Breast epithelium (tissue), 4 donors: ENCODE measurements around the gene XPO6. TPM values are rescaled to one million over a fixed set of nuclear protein-coding genes. Genes with fewer than 3 reads are reported as not detected.

Experiments
- DNase-seq, 2 donors: peaks; one replicate each; pipeline ENCODE4 v3.0.0-alpha.2; 2019; ENCODE audit warnings: low spot score in 2 of 2
- H3K27ac ChIP-seq, 2 donors: fragments of 200-600 bp; sonication (generic) in 1 of 2; one replicate each; pipeline ENCODE4 v1.5.1; 2016 to 2019; ENCODE audit warnings: mild to moderate bottlenecking in 1 of 2
- H3K27me3 ChIP-seq, 2 donors: fragments of 200-600 bp; sonication (generic) in 1 of 2; one replicate each; pipeline versions ENCODE4 v1.5.1 to v1.6.0; 2017 to 2019; ENCODE audit warnings: control low read depth in 1 of 2, mild to moderate bottlenecking in 1 of 2
- H3K36me3 ChIP-seq: fragments of 200-600 bp; one replicate; pipeline ENCODE4 v1.5.1; 2019
- H3K4me1 ChIP-seq, 2 donors: fragments of 200-600 bp; sonication (generic); one replicate each; pipeline ENCODE4 v1.5.1; 2016 to 2019; ENCODE audit warnings: control low read depth in 1 of 2
- H3K4me3 ChIP-seq, 3 donors: fragments of 200-600 bp; sonication (generic); 1 replicate in 2 of 3; 2 replicates in 1 of 3; pipeline ENCODE4 v1.5.1; 2016 to 2019; ENCODE audit warnings: mild to moderate bottlenecking in 3 of 3, moderate library complexity in 2 of 3
- H3K9me3 ChIP-seq, 2 donors: fragments of 200-600 bp; sonication (generic) in 1 of 2; one replicate each; pipeline ENCODE4 v1.5.1; 2016 to 2019; ENCODE audit warnings: control low read depth in 1 of 2
- CTCF ChIP-seq, 3 donors: fragments of 450-650 bp; IDR thresholded peaks; one replicate each; pipeline ENCODE4 v1.5.1; 2016 to 2017; ENCODE audit warnings: antibody characterized with exemption in 3 of 3, mild to moderate bottlenecking in 3 of 3, moderate library complexity in 3 of 3
- POLR2A ChIP-seq: fragments of 450-650 bp; IDR thresholded peaks from one replicate; pipeline ENCODE4 v1.6.1; 2016; ENCODE audit warnings: antibody characterized with exemption, mild to moderate bottlenecking, moderate library complexity
- POLR2AphosphoS5 ChIP-seq, 3 donors: sonication (generic); formaldehyde crosslinking; IDR thresholded peaks; one replicate each; pipeline ENCODE4 v1.6.1; 2017; ENCODE audit warnings: antibody characterized with exemption in 3 of 3
- intact Hi-C: fragments of 100-400 bp; cut with DNase I; formaldehyde crosslinking; loops from one replicate; pipeline ENCODE4 v1.15.1; 2023; ENCODE audit warnings: low total_unique reads
- total RNA-seq, 3 donors: library from RNA; depleted of rRNA; stranded (reverse); fragments of >200 nt; gene quantifications; one replicate each; pipeline ENCODE4 v1.1.0, GENCODE V29; 2016

XPO6 gene
- total RNA-seq, 3 donors from 2014 or later = 66.4 to 84.6 (median 67.4) TPM

DNA sequence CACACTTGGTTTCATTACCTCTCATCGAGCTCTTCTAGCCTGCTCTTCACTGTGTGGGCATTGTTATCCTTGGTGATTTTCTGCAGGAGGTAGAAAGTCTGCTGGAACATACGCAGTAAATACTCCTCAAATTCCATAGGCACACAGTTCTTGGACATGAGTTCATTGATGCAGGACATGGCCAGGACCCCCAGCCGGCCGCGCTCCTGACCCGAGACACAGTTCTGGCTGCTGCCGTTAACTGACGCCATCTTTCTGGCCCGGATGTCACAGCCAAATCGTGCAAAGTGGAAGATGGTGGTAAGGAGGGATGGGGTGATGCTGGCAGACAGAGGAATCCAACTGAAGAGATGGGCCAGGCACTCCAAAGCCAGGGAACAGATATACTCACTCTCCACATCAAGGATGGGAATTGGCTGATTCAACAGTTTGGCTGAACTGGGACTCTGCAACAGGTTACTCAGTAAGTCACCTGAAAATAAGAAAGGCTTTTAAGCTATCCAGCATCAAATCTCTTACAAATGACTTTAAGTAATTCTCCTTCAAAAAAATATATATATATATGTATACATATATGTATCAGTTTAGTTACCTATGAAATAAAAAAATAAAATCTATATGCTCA is 55.6 kb downstream of the XPO6 start:
- Histone ChIP-seq H3K27me3 (no peaks in the 10 kb centered on the region), H3K4me1 (no peaks in the 10 kb centered on the region), H3K36me3 (peaks cover 9% of the 10 kb centered on the region), H3K9me3 (no peaks in the 10 kb centered on the region), H3K4me3 (no peak overlapping the region), H3K27ac (no peak overlapping the region)
- intact Hi-C loops = no loop called here
- TF ChIP-seq CTCF (IDR thresholded peaks at IDR 0.05) = no peak
- no peak for TF ChIP-seq POLR2AphosphoS5 (IDR thresholded peaks at IDR 0.05)
- no peak for TF ChIP-seq POLR2A
- no peak for DNase-seq

GRCh38 chr16:28155293-28155692 is 56.5 kb downstream of the XPO6 start:
- intact Hi-C loops = no loop called here
- Histone ChIP-seq H3K27ac (no peak overlapping the region), H3K27me3 (no peaks in the 10 kb centered on the region), H3K4me1 (no peaks in the 10 kb centered on the region), H3K9me3 (no peaks in the 10 kb centered on the region), H3K36me3 (peaks cover 9% of the 10 kb centered on the region), H3K4me3 (no peak overlapping the region)
- no peak for TF ChIP-seq POLR2AphosphoS5 (IDR thresholded peaks at IDR 0.05)
- TF ChIP-seq POLR2A = no peak
- TF ChIP-seq CTCF (IDR thresholded peaks at IDR 0.05) = no peak
- DNase-seq = no peak

- Histone ChIP-seq H3K27ac (no peak overlapping the region), H3K36me3 (peaks cover 12% of the 10 kb centered on the region), H3K9me3 (no peaks in the 10 kb centered on the region), H3K4me3 (no peak overlapping the region), H3K4me1 (no peaks in the 10 kb centered on the region), H3K27me3 (no peaks in the 10 kb centered on the region)
- intact Hi-C loops = no loop called here
- no peak for TF ChIP-seq POLR2AphosphoS5 (IDR thresholded peaks at IDR 0.05)
- no peak for TF ChIP-seq POLR2A
- DNase-seq = no peak
Measured at GRCh38 chr16:28151180-28151579, 60.6 kb downstream of the XPO6 start.

GRCh38 chr16:28149011-28149888 is 62.5 kb downstream of the XPO6 start:
- H3K27ac ChIP-seq = no peak overlapping the region
- intact Hi-C loops = no loop called here
- no peaks in the 10 kb centered on the region for H3K27me3 ChIP-seq
- no peak overlapping the region for H3K4me3 ChIP-seq
- TF ChIP-seq POLR2A = no peak
- no peak for TF ChIP-seq CTCF (IDR thresholded peaks at IDR 0.05)
- no peak for TF ChIP-seq POLR2AphosphoS5 (IDR thresholded peaks at IDR 0.05)
- no peak for DNase-seq
- no peaks in the 10 kb centered on the region for H3K9me3 ChIP-seq
- peaks cover 3% of the 10 kb centered on the region for H3K36me3 ChIP-seq
- H3K4me1 ChIP-seq = no peaks in the 10 kb centered on the region

GRCh38 chr16:28146536-28146935 is 65.2 kb downstream of the XPO6 start:
- H3K4me3 ChIP-seq = no peak overlapping the region
- no peaks in the 10 kb centered on the region for H3K27me3 ChIP-seq
- no peak overlapping the region for H3K27ac ChIP-seq
- H3K4me1 ChIP-seq = no peaks in the 10 kb centered on the region
- peaks cover 3% of the 10 kb centered on the region for H3K36me3 ChIP-seq
- intact Hi-C loops = no loop called here
- no peak for DNase-seq
- H3K9me3 ChIP-seq = no peaks in the 10 kb centered on the region
- TF ChIP-seq POLR2AphosphoS5 (IDR thresholded peaks at IDR 0.05) = no peak
- no peak for TF ChIP-seq CTCF (IDR thresholded peaks at IDR 0.05)
- no peak for TF ChIP-seq POLR2A
